ENCODE data around the gene ZNF793.

The ZNF793 gene

DNA sequence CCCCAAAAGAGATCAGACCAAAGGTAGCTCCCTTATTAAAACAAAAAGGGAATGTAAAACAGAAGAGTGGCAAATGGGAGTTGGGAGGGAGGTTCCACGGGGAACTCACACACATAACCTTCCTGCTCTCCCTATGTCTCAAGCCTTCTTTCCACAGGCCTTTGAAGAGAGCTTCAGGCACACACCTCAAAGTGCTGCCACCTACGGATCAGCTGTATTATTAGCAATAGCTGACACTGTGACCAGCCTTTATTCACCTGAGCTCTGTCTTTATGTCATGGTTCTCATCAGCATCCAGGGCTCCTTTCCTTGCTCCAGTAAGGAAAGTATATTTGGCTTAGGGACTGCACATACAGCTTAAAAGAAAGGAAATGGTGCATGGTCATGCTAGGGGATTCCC lies 76.6 kb downstream of the ZNF793 start:
- TF ChIP-seq, protein P1, sequence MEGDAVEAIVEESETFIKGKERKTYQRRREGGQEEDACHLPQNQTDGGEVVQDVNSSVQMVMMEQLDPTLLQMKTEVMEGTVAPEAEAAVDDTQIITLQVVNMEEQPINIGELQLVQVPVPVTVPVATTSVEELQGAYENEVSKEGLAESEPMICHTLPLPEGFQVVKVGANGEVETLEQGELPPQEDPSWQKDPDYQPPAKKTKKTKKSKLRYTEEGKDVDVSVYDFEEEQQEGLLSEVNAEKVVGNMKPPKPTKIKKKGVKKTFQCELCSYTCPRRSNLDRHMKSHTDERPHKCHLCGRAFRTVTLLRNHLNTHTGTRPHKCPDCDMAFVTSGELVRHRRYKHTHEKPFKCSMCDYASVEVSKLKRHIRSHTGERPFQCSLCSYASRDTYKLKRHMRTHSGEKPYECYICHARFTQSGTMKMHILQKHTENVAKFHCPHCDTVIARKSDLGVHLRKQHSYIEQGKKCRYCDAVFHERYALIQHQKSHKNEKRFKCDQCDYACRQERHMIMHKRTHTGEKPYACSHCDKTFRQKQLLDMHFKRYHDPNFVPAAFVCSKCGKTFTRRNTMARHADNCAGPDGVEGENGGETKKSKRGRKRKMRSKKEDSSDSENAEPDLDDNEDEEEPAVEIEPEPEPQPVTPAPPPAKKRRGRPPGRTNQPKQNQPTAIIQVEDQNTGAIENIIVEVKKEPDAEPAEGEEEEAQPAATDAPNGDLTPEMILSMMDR (IDR thresholded peaks at IDR 0.05) = no peak
- Histone ChIP-seq H3K27ac (no peak overlapping the region), H3K27me3 (no peaks in the 10 kb centered on the region), H3K9me3 (peaks cover 22% of the 10 kb centered on the region), H3K36me3 (no peaks in the 10 kb centered on the region), H3K4me1 (ENCODE audit: control insufficient read depth in 1 of 2, insufficient read depth in 1 of 2, low read depth in 1 of 2, low read length in 1 of 2) (no peaks in the 10 kb centered on the region), H3K4me3 (ENCODE audit: low read depth in 1 of 2, low read length in 1 of 2) (no peak overlapping the region)
